Activated CD4-positive, alpha-beta T cell treated with anti-CD3 and anti-CD28 coated beads, Interleukin-10, Interleukin-2, amounts not matched to agents 100 ng/mL and 50 ng/mL, durations not matched to agents 16 hours and 8 hours (primary cell): ENCODE measurements around the gene INHBE.
A peak's percentile ranks its signal among the peaks of the same experiment; 100 is the strongest.
"Not testable (repeated sequence)": the region's sequence is repeated elsewhere in the genome, so short reads cannot be mapped to it uniquely, and the experiment has no call there.

ENCODE experiments used
- DNase-seq: peaks from one replicate; pipeline ENCODE4 v3.0.0-alpha.2; 2020

The INHBE gene

GRCh38 chr12:57441846-57442427, 13.2 kb upstream of the INHBE start:
- no peak for DNase-seq

GRCh38 chr12:57444337-57444736, 10.8 kb upstream of the INHBE start:
- DNase-seq = not testable (repeated sequence)

- no peak for DNase-seq
Measured at GRCh38 chr12:57444744-57445143, 10.4 kb upstream of the INHBE start.

GRCh38 chr12:57446292-57446960, 8.7 kb upstream of the INHBE start:
- no peak for DNase-seq

DNA sequence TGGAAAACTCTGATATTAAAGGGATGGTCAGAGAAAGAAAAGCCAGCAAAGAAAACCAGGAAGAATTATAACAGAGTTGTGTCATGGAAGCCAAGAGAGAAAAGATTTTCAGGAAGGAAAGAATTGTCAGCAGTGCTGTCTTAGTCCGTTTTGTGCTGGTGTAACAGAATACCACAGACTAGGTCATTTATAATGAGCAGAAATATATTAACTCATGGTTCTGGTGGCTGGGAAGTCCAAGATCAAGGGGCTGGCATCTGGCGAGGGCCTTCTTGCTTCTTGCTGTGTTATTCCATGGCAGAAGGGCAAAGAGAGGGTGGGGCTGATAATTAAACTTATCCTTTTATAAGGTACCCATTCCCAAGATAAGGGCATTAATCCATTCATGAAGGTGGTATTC, 6.4 kb upstream of the INHBE start:
- DNase-seq = no peak

DNA sequence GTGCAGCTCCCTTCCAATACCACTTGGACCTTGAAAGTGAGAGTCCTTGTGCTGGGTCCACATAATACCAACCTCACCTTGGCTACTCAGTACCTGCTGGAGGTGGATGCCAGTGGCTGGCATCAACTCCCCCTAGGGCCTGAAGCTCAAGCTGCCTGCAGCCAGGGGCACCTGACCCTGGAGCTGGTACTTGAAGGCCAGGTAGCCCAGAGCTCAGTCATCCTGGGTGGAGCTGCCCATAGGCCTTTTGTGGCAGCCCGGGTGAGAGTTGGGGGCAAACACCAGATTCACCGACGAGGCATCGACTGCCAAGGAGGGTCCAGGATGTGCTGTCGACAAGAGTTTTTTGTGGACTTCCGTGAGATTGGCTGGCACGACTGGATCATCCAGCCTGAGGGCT, 5.7 kb upstream of the INHBE start:
- DNase-seq = no peak

GRCh38 chr12:57450057-57450456, 5.0 kb upstream of the INHBE start:
- no peak for DNase-seq

- no peak for DNase-seq
Measured at GRCh38 chr12:57451233-57451778, 3.8 kb upstream of the INHBE start.

- DNase-seq = no peak
Measured at GRCh38 chr12:57452181-57452936, 2.7 kb upstream of the INHBE start.

DNA sequence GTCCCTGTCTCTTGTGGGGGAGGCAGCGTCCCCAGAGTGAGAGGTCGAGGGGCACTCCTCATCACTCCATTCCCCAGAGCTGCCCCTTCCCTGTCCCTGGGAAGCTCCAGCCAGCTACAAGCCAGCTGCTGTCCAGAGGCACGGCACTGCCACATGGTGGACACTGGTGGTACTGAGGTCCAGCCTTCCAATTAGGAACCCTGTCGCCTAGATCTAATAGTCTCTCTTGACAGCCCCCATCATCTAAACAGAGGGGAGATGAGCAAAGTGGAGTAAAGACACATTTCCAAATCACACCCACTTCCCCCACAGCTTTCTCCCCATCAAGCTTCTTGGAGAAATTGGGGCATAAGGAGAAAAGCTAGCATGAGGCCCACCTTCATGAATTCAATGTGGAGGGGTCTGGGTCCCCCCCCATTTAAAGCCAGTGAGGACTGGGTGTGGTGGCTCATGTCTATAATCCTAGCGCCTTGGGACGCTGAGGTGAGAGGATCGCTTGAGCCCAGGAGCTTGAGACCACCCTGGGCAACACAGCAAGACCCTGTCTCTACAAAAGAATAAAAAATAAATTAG, 2.1 kb upstream of the INHBE start:
- peak; percentile 61 for DNase-seq

DNA sequence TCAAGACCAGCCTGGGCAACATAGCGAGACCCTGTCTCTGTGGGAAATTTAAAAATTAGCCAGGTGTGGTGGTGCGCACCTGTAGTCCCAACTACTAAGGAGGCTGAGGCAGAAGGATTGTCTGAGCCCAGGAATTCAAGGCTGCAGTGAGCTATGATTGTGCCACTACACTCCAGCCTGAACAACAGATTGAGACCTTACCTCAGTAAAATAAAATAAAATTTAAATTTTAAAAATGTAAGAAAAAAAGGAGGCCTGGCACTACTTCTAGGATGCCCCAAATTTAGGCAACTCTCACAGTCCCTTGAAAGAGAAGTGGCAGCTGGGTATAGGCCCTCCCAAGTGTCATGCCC, 918 bp upstream of the INHBE start:
- no peak for DNase-seq

DNA sequence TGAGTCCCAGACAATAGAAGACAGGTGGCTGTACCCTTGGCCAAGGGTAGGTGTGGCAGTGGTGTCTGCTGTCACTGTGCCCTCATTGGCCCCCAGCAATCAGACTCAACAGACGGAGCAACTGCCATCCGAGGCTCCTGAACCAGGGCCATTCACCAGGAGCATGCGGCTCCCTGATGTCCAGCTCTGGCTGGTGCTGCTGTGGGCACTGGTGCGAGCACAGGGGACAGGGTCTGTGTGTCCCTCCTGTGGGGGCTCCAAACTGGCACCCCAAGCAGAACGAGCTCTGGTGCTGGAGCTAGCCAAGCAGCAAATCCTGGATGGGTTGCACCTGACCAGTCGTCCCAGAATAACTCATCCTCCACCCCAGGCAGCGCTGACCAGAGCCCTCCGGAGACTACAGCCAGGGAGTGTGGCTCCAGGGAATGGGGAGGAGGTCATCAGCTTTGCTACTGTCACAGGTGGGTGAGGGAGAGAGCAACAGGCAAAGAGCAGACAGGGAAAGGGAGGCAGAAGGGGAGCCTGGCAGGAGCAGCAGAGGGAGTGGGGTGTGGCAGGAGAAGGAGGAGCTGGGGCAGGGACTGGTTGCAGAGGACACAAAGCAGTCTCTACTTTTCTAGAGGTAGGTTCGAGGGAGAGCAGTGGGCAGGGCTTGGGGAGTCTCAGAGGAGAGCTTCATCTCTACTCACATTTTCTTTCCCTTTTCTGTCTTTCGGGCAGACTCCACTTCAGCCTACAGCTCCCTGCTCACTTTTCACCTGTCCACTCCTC, 452 bp downstream of the INHBE start:
- peak; percentile 9 for DNase-seq

GRCh38 chr12:57456145-57456700, 1.1 kb downstream of the INHBE start:
- peak; percentile 78 for DNase-seq

DNA sequence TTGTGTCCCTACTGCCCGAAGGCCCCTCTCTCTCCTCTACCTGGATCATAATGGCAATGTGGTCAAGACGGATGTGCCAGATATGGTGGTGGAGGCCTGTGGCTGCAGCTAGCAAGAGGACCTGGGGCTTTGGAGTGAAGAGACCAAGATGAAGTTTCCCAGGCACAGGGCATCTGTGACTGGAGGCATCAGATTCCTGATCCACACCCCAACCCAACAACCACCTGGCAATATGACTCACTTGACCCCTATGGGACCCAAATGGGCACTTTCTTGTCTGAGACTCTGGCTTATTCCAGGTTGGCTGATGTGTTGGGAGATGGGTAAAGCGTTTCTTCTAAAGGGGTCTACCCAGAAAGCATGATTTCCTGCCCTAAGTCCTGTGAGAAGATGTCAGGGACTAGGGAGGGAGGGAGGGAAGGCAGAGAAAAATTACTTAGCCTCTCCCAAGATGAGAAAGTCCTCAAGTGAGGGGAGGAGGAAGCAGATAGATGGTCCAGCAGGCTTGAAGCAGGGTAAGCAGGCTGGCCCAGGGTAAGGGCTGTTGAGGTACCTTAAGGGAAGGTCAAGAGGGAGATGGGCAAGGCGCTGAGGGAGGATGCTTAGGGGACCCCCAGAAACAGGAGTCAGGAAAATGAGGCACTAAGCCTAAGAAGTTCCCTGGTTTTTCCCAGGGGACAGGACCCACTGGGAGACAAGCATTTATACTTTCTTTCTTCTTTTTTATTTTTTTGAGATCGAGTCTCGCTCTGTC, 1.8 kb downstream of the INHBE start:
- no peak for DNase-seq

DNA sequence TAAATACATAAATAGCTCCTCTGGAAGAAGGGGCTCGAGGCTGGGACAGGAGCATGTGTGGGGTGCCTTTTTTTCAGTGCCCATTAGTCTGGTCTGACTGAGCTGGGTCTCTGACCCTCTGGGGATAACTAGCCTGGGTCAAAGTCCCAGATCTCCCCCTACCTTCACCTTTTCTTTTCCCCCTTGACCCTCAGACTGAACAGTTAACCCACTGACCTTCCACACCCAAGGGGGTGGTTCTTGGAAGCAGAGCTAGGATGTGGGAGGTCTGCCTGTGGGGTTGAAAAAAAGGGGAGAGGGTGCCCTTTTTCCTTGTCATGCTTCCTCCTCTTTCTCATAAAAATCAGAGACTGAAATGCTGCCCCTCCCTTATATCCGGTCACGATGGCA, 3.6 kb downstream of the INHBE start:
- DNase-seq = no peak

DNA sequence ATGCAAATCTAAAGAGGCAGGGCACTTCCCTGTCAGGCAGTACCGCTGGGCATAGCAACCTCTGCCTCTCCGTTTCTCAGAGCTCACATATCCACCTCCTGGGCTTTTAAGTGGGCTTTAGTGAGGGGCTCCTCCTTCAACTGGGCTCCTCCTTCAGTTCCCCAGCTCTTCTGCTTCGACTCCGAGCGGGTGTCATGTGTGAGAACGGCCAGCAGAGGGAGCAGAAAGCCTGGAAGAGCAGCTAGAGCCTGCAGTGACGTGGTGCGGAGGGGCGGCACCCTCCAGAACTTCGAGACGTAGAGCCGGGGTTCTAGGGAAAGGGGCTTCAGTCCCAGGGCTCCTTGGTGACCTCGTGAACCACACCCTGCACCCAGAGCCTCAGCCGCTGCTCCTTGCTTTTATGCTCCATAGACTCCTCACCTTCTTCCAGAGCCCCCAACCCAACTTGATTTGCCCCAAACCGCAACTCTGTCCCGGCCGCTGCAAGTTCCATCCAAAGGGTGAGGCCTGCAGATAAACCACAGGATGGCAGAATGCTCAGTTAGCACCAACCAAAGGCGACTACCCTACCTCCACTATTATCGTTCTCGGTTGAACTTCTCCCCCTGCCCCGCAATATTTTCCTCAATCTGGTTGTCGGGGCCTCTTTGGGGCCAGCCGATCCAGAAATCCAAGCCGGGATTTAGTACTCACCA, 4.1 kb downstream of the INHBE start:
- peak; percentile 96 for DNase-seq

DNA sequence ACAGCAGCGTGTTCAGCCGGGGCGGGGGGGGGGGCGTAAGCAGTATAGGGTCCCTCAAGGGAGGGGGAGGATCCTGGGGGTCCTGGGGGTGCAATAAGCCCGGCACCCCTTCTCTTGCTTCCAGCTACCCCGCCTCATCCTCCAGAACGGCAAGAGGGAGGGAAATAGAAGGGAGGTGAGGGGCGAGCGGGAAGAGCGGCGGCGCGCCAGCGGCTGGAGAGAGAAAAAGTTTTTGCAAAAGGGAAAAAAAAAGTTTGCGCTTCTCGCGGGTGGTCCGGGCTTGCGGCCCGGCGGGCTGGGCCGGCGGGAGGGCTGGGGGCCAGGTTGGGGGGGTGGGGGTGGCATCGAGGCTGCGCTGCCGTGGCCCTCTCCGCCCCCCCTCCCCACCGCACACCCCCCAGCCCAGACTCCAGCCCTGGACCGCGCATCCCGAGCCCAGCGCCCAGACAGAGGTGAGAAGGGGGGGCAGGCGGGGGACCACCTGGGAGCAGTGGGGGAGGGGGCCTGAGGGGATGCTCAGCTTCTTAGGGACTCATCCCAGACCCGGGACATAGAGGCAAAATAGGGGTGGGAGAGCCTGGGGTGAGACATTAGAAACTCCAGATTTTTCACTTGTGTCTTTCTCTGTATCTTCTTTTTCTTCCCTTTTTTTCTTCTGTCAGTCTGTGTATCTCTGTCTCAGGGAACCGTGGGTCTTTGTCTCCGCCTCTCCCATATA, 4.8 kb downstream of the INHBE start, which contains the start of gene GLI1:
TSS of gene GLI1 (plus strand) at position 36 of the 718 bp plus-strand sequence. CDS start 3,907 bp downstream, outside the sequence.
- DNase-seq = no peak

DNA sequence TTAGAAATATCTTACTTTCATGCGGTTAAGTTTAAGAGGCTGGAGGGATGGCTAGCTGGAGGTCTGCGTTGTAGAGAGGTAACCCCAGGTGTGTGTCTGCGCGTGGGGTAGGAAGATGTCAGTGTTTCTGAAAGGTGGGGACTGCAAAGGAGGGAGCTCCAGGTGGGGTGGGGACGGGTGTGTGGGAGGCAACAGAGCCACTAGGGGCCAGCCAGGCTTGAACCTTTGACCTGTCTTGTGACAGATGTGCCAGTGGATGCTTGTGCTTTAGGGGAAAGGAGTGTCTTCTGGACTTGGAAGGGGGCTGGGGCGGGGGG, 5.3 kb downstream of the INHBE start:
- peak; percentile 24 for DNase-seq

- no peak for DNase-seq
Measured at GRCh38 chr12:57460841-57461275, 5.8 kb downstream of the INHBE start.

GRCh38 chr12:57461276-57461916, 6.3 kb downstream of the INHBE start:
- DNase-seq = peak; percentile 27
